HG03196 (cell line): ENCODE data around the gene RCC2.
"Not testable (repeated sequence)": the region's sequence is repeated elsewhere in the genome, so short reads cannot be mapped to it uniquely, and the experiment has no call there.

Source experiments
- ATAC-seq: cut with Tn5 transposase; IDR thresholded peaks from one replicate; pipeline ENCODE4 v1.9.1; 2021; ENCODE audit not compliant: unreplicated experiment

Gene RCC2

DNA sequence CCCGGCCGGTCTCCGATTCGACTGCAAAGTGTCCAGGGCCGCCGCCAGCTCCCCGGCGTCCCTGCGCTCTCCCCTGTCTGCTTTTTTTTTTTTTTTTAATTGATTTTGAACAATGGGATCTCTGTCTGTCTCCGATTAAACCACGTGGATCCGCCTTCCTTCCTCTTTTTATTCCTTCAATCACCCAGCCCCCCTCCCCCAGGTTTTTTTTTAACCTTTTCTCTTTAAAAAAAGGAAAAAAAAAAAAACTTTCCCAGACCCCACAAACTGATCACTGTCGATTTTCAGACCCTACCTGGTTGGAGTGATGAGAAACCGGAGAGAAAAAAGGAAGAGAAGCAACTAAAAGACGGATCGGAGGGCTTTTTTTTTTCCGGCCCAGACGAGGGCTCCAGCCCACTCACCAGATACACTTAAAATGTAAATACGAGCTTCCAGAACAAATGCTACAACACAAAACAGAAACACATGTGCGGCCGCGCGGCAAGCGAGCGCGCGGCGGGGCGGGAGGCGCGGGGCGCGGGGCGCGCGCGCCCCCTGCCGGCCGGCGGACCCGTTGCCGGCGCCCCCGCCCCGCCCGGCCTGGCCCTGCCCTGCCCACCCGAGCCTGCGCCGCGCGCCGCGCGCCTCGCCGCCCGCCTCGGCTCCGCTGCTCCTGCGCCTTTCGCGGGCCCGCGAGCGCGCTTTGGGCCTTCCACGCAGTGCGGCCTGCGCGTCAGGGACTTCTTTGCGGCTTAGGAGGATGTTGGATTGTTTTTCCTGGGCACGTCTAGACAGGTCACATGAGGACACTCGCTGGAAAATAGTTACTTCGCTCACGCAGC lies at the start of gene RCC2:
Gene RCC2, minus strand, starts transcription at position 428 of the 824 bp plus-strand sequence. CDS start 1,163 bp downstream, outside the sequence.
- ATAC-seq: peak; percentile 40

DNA sequence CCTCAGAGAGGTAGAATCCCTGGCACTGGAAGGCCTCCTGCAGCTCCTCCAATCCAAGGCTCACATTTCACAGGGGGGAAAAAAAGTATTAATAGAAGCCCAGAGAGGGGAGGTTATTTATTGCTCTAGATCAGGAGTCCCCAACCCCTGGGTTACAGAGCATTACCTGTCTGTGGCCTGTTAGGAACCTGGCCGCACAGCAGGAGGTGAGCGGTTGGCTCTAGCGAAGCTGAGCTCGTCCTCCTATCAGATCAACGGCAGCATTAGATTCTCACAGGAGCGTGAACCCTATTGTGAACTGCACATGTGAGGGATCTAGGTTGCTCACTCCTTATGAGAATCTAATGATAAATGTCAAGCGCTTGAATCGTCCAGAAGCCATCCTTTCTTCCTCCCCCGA lies 46.8 kb upstream of the RCC2 start:
- no peak for ATAC-seq

- ATAC-seq: no peak
Observed at GRCh38 chr1:17485281-17485680, 45.8 kb upstream of the RCC2 start.

GRCh38 chr1:17481981-17482380 lies 42.5 kb upstream of the RCC2 start:
- ATAC-seq: not testable (repeated sequence)

DNA sequence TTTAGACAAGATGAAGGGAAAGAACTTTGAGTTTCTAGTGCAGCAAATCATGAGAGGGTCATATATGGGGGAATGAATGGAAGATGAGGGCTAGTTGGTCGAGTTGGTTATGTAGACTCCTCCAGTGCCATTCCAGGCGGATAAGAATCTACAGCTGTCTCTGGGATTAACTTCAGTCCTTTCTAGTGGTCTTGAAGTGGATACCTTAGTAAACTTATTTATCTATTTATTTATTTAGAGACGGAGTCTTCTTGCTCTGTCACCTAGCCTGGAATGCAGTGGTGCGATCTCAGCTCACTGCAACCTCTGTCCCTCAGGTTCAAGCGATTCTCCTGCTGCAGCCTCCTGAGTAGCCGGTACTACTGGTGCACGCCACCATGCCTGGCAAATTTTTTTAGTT lies 41.4 kb upstream of the RCC2 start:
- ATAC-seq: no peak

DNA sequence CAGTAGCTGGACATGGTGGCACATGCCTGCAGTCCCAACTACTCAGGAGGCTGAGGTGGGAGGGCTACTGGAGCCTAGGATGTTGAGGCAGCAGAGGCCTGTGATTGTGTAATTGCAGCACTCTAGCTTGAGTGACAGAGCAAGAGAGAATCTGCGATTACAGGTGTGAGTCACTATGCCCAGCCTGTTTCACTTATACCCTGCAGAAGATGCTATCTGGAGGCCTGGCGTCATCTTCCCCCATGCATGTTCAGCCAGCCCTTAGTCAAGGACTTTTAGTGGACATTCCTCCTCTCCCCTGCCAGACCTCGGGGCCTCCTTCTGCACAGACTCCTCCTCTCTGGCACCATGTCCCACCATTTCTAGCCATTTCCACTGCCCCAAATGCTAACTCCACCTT lies 36.3 kb upstream of the RCC2 start:
- ATAC-seq: no peak

GRCh38 chr1:17474836-17475555 lies 35.5 kb upstream of the RCC2 start:
- not testable (repeated sequence) for ATAC-seq

GRCh38 chr1:17472814-17473213 lies 33.3 kb upstream of the RCC2 start:
- no peak for ATAC-seq

DNA sequence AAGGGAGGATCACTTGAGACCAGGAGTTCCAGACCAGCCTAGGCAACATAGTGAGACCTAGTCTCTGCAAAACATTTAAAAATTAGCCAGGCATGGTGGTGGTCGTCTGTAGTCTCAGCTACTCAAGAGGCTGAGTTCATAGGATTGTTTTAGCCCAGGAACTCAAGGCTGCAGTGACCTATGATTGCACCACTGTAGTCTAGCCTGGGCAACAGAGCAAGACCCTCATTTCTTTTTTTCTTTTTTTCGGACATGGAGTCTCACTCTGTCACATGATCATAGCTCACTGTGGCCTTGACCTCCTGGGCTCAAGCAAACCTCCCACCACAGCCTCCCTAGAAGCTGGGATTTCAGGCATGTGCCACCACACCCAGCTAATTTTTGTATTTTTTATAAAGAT lies 31.9 kb upstream of the RCC2 start:
- ATAC-seq: no peak

- no peak for ATAC-seq
Observed at GRCh38 chr1:17470021-17470799, 30.7 kb upstream of the RCC2 start.

DNA sequence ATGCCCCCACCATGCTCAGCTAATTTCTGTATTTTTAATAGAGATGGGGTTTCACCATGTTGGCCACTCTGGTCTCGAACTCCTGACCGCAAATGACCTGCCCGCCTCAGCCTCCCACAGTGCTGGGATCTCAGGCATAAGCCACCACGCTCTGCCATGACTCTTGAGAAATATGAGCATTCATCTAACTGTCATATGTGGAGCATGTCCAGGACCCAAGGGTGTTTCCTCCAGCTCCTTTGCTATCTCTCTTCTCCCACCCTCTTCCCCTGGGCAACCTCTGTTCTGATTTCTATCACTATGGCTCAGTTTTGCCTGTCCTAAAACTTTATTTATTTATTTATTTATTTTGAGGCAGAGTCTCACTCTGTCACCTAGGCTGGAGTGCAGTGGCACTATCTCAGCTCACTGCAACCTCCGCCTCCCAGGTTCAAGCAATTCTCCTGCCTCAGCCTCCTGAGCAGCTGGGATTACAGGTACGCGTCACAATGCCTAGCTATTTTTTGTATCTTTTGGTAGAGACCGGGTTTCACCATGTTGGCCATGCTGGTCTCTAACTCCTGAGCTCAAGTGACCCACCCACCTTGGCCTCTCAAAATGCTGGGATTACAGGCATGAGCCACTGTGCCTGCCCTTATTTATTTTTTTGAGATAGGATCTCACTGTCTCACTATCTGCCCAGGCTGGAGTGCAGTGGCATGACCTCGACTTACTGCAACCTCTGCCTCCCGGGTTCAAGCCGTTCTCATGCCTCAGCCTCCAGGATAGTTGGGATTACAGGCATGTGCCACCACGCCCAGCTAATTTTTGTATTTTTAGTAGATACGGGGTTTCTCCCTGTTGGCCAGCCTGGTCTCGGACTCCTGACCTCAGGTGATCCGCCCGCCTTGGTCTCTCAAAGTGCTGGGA lies 29.1 kb upstream of the RCC2 start:
- not testable (repeated sequence) for ATAC-seq

- ATAC-seq: no peak
Observed at GRCh38 chr1:17466359-17466758, 26.9 kb upstream of the RCC2 start.

DNA sequence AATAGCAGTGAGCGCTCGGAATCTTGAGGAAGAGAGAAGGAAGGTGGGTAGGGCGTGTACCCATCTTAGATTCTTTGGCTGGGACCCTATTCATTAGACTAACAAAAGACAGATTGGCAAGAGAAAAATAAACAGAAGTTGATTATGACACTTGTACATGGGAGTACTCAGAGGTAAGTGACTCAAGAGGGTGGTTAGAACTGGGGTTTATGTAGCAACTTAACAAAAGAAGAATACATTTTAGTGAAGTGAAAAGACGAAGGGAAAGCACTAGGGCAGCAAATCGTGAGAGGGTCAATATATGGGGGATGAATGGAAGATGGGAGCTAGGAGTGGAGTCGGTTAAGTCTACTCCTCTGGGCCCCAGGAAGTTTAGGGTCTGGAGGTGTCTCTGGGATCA lies 25.8 kb upstream of the RCC2 start:
- no peak for ATAC-seq

DNA sequence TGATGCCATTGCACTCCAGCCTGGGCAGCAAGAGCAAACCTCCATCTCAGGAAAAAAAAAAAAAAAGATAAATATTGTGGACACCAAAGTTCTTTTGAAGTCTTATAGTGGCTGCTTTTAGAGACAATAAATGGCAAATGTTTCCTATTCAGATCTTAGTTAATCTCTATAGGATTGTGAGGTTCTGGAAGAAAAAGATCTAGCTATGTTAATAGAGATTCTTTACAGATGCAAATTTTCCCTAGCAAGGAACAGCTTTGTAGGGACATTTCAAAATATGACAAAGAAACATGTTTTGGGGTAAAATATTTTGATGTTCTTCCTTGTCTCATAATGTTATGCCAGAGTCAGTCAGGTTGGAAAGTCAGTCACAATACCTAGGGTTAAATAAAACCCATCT lies 24.5 kb upstream of the RCC2 start:
- ATAC-seq: no peak

GRCh38 chr1:17462669-17463068 lies 23.2 kb upstream of the RCC2 start:
- ATAC-seq: no peak

DNA sequence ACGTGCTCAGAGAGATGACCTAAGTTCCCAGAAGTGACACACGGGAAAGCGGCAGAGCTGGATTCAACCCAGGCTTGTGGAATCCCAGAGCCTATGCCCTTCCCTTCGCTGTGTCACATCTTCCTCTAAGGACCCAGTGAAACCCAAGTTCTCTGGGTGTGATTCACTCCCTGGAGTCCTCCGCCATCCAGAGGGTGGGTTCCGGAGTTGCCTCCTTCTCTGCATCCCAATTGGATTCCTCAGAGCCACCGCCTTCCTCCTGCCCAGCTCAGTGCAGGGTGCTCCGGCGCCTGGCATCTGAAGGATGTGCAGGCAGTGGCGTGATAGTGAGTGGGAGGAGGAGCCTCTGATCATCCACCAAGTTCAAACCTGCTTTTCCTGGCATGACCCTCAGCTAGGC lies 20.7 kb upstream of the RCC2 start:
- ATAC-seq: no peak

- ATAC-seq: no peak
Observed at GRCh38 chr1:17458794-17459193, 19.3 kb upstream of the RCC2 start.

DNA sequence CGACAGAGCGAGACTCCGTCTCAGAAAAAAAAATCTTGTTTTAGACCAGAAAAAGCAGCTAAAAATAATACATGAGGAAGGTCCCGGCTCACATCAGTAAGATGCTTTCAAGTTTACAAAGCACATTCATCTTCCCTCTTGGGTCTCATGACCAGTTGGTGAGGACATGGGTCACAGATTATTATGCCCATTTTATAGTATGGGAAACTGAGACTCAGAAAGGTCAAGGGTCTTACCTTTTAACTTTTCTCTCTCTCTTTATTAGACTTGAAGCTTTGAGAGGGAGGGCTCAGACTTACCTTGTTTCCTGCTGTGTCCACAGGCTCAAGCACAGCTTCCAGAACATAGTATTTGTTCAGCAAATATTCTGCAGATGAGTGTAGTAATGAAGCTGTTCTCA lies 13.2 kb upstream of the RCC2 start:
- no peak for ATAC-seq

DNA sequence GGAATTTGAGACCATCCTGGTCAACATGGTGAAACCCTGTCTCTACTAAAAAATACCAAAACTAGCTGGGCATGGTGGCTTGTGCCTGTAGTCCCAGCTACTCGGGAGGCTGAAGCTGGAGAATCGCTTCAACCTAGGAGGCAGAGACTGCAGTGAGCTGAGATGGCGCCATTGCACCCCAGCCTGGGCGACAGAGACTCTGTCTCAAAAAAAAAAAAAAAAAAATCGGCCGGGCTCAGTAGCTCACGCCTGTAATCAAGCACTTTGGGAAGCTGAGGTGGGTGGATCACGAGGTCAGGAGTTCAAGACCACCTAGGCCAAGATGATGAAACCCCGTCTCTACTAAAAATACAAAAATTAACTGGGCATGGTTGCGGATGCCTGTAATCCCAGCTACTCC lies 12.7 kb upstream of the RCC2 start:
- not testable (repeated sequence) for ATAC-seq

DNA sequence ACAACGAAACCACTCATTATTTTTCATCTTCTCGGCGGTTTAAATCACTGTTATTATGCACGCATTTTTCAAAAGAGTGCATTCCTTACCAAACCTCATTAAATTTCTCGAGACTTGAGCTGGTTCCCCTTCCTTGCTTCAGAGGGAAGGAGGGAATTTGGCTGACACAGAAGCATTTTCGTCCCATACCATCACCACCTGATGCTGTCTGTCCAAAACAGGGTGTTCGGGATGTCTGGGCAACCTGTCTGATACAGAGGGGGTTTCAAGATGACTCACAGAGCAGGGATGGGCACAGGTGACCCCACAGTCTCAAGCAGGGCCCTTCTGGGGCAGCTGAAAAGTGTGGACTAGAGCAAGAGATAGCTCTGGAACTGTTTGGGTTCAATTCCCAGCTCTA lies 12.3 kb upstream of the RCC2 start:
- ATAC-seq: no peak
